ENCODE results near the gene CNN3.
"Not testable (repeated sequence)": the region's sequence is repeated elsewhere in the genome, so short reads cannot be mapped to it uniquely, and the experiment has no call there.

The CNN3 gene

DNA sequence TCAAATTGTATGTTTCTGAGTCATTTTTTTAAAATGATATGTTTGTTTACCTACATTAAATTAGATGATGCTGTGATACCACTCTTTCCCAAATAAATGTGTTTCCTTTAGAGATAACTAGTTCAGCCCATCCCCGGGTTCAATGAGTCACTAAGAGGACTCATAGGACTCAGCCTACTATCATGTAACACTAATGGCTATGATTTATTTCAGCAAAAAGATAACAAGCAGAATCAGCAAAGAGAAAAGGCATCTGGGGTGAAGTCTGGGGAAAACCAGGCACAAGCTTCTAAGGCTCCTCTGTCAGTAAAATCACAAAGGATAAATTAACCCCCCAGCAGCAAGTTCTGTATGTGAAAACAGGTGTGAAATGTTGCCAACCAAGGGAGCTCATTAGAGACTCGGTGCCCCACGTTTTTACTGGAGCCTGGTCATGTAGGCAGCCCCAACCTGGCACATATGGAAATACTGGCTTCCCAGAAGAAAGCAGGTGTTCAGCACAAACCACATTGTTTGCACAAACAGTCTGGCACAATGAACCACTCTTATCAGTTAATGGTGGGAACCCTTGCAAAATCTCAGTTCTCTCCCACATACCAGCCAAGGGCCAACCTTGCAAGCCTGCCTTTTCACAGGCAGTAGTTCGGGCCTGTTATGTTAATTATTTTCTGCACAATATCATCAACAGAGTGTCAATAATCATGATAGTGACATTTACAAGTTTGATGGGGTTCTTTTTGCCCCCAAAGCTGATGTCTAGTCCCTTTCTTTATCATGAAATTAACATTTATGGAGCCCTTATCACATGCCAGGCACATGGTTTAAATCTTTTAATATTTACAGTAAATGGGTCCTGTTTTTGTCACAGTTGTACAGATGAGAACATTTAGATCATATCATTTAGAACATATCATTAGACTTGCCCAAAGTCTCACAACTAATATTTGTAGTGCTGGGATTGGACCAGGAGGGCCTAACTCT is 23.1 kb upstream of the CNN3 start:
- DNase-seq, result peak; percentile 23

DNA sequence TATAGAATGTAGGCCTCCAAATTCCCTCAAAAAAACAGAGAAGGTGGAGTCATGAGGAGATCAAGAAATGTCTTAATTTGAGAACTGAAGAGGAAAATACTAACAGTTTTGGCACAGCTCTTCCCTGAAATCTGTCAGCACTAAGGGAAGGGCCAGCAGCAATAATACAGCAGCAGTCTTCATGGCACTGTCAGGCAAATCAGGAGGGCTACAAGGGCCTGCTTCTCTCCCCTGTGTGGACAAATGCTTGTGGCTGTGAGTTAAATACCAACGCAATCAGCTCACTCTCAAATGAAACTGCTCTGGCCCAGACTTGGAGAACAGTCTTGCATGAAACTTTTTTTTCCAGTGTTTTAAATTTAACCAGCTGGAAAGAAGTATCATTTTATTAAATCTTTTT is 20.5 kb upstream of the CNN3 start:
- DNase-seq, result no peak

DNA sequence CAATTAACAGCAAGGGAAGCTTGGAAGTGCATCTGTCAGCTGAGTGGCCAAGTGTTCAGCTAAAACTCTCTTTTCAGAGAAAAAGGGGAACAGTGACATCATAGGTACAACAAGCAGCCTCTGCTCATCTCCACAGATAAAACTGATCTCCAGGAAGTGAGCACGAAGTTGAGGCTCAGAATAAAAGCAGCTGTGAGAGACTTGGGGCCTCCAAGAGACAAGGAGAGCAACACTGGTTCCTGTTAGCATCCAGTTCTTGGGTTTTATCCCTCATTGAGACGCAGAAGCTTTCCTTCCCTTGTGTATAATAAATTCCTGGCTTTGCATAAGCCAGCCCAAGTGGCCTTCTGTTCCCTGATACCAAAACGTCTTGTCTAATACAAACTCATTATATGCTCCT is 20.0 kb upstream of the CNN3 start:
- DNase-seq, result no peak

DNA sequence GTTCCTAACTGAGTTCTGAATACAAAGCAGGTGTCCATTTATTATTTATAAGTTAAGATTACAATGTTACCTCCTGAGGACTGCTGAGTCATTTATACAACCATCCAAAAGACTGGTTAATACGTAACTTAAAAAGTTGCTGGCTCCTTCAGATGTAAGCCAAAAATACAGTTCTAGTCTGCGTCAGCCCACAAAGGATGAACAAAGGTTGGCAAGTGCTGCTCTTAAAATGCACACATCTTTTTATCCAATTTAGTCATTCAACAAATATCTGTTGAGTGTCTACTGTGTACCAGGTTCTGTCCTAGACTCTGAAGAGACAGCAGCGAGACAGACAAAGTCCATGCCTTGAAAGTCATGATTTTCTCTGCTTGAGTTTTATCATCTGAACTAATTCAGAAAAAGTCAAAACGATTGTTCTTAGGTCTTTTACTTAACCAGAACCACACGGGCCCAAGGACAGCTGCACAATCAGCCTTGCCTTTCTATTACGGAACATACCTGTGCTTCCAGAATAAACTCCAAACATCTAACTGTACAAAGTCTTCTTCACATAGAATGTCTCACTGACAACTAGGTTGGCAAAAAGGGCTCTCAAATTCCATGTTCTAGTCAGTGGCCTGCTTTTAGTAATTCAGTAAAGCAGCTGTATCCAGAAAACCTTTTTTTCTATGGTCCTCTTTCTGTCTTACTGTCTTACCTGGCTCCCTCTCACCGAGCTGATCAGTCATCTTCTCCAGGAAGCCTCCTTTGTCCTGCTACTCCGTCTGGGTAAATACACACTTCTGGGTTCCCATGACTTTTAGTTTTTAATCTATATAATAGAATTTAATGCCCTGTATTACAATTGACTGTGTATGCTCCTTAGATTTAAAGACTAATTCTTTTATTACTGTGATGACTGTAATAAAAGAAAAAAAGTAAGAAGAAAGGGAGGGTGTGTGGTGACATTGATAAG is 15.5 kb upstream of the CNN3 start:
- DNase-seq, result no peak

DNA sequence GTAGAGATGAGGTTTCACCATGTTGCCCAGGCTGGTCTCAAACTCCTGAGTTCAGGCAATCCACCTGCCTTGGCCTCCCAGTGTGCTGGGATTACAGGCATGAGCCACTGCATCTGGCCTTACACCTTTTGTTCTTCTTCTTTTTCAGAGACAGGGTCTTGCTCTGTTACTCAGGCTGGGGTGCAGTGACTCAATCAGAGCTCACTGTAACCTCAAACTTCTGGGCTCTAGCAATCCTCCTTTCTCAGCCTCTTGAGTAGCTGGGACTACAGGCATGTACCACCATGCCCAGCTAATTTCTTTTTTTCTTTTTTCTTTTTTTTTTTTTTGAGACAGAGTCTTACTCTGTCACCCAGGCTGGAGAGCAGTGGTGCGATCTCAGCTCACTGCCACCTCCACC is 14.6 kb upstream of the CNN3 start:
- DNase-seq, result not testable (repeated sequence)

DNA sequence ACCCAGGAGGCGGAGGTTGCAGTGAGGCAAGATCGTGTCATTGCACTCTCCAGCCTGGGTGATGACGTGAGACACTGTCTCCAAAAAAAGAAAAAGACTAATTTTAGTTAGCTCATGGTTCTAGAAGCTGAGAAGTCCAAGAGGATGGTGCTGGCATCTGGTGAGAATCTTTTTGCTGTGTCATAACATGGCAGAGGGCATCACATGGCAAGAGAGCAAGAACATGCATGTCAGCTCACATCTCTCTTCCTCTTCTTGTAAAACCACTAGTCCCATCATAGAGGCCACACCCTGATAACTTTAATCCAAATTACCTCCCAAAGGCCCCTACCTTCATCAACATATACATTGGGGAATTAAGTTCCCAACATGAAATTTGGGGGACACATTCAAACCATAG is 13.8 kb upstream of the CNN3 start:
- DNase-seq, result no peak

DNA sequence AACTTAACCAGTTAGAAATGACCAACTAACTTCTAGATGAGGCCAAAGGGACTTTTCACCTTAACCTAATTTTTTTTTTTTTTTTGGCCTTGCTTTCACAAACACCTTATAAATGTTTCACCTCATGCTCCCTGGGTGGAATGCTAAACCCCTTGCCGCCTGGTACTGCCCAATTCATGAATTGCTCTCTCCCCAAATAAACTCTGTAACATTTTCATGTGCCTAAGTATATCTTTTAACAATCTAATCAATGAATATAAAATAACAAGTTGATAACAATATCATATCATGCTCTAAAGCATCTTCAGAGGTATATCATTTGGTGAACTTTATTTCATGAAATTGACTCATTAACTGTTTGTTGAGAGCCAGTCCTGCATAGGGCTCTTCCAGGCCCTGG is 10.9 kb upstream of the CNN3 start:
- DNase-seq, result no peak

DNA sequence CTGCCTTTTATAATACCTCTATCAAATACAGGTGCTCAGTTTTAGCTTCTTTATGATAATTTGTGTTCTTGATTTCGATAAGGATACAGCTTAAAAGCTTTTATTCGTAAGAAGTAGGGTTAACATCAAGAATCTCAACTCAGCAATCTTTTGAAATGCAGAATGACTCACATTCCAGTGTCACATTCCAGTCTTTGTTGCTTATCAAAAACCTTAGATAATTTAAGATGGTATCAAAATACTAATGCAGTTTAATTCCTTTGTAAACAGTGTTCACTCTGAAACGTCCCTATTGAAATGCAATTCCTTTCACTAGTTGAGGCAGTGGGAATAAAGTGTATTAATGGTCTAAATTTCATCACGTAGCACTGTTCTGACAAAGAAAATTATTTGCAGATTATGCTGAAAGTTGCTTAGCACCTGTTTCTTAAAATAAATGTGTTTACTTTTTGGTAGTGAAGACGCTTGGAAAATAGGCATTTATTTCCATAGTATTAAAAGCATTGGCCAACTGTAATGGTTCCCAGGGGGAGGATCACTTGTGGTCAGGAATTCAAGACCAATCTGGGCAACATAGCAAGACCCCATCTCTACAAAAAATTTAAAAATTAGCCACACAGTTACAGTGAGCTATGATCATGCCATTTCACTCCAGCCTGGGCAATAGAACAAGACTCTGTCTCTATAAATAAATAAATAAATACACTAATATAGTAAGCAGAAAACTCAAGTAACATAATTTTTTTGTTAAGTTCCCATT is 10.1 kb upstream of the CNN3 start:
- no peak for DNase-seq

DNA sequence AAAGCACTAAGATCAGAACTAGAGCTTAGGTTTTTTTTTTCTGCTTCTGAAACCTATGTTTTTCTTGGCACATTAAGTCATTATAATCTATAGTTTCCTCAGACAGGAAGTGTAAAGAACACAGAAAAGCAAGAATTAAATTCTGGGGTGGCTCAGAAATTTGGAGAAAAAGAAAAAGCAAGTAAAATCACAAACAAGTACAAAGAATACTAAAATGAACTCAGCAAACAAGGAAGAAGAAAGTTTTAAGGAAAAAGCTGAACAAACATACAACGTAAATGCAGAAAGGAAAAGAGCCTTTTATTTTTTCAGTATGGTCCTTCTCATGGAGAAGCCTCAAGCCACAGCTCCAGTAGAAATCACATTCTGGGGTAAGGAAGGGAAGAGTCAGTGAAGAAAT is 8.6 kb upstream of the CNN3 start:
- no peak for DNase-seq

DNA sequence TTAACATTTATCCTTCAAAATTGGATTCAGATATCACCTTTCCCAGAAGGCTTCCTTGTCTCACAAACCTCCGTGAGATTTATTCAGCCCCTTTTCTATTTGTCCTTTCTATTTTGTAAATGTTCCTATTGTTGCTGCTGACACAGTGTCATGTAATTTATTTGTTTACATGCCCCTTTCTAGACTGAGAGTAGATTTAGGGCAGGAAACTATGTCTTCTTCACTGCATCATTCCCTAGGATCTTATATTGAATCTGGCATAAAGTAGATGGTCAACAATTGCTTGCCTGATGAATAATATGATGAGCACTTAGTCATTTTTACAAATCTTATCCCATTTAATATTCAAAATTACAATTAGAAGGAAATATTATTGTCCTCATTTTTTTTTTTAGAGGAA is 8.1 kb upstream of the CNN3 start:
- DNase-seq, result no peak

DNA sequence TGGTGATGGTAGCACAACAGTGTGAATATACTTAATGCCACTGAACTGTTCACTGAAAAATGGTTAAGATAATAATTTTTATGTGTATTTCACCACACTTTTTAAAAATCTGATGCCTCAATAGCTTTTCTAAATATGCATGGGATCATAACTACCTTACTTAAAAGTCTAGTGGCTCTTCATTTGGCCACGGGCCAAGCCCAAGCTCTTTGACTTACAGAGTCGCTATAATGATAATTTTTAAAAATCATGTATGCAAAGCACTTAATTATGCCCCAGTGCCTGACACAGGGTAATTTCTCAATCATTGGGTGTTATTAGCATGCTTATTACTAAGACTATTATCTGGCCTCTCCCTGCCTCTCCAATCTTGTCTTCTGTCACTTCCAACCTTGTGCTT is 7.6 kb upstream of the CNN3 start:
- no peak for DNase-seq

DNA sequence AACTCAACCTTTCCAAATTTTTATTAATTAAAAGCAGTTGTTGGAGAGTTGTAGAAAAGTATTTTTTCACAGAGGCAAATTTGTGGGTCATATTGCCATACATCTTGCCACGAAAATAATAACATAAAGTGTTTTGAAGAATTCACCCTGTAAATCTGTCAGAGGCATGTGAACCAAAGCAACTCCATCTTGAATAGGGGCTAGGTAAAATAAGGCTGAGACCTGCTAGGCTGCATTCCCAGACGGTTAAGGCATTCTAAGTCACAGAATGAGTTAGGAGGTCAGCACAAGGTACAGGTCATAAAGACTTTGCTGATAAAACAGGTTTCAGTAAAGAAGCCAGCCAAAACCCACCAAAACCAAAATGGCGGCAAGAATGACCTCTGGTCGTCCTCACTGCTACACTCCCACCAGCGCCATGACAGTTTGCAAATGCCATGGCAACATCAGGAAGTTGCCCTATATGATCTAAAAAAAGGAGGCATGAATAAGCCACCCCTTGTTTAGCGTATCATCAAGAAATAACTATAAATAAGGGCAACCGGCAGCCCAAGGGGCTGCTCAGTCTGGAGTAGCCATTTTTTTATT is 4.4 kb upstream of the CNN3 start:
- DNase-seq, result no peak

DNA sequence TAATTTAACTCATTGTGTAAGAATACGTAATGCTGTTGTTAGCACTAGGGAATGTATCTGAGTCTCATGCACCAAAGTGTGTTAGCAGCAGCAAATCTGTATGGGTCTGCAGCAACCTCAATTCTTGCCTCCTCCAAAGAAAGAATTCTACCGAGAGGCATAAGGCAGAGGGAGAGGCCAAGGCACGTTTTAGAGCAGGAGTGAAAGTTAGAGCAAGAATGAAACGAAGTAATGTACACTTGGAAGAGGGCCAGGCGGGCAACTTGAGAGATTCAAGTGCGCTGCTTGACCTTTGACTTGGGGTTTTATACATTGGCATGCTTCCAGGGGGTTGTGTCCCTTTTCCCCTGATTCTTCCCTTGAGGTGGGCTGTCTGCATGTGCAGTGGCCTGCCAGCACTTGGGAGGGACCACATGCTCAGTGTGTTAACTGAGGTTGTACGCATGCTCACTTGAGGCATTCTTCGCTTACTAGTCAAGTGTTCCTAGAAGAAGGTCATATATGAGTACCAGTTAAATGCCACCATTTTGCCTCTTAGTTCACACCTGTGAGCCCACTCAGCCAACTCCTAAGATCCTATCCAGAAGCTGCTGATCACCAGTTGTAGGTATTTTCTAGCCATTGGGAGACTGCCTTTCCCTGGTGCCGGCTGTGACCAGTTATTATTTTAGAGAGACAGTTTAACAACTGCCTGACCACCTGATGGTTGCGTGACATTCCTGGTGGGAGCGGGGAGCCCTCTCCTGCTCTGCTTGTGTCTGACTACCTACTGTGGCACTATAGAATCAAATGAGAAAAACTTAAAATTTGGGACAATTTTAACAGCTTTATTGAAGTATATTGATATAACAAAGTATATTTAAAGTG is 2.7 kb upstream of the CNN3 start:
- DNase-seq, result no peak

DNA sequence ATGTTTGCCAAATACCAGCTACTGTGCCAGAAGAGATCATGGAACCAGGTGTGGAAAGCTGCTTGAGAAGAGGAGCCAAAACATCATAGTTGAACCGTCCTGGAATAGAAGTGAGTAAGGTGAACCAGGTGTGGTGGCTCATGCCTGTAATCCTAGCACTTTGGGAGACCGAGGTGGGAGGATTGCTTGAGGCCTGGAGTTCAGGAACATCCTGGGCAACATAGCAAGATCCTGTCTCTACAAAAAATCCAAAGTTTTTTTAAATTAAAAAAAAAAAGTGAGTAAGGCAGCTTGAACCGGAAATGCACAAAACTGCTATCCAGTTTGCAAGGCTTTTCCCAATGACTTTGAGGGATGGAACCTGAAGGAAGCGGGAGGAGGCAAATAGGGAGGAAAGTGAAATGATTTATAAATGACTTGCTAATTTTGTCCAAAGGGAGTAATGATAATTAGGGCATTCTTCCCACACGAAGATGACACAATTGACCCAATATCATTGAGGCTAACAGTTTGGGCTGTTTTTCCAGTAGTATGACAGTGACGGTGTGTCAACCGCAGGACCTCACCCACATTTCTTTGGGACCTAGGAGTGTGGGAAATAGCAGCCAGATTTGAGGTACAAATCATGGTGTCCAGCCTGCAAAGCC is 1.5 kb upstream of the CNN3 start:
- DNase-seq, result no peak

DNA sequence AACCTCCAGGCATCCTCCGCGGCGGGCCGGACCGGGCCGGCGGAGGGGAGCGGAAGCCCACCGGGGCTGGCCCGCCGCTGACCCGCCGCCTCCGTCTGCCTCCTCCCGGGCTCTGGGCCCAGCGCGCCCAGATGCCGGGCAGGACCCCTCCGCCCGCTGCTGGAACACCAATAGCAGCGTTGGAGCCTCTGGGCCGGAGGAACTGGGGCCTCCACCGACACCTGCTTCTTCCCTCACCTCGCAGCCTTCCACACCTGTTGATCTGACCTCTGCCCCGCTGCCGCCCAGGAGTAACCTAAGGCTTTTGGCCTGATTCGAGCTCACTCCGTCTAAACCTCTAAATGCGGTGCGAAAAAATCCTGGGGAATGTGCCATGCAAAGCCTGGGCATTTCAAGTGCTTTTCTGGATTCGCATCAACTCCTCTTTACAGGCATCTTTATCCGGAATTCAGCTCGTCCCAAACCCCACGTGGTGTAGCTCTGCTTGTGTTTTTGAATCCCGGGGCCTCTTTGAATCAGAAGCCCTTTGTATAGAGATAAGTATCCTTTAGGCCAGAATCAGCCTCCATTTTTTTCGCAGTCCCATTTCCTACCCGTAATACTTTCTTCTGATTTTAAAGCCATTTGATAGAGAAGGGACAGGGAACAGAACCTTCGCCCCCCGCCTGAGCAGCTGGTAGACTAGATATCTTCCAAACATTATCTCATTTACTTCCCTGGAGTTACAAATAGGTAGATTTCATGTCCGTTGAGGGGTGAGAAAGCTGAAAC is 680 bp upstream of the CNN3 start:
- DNase-seq, result no peak

DNA sequence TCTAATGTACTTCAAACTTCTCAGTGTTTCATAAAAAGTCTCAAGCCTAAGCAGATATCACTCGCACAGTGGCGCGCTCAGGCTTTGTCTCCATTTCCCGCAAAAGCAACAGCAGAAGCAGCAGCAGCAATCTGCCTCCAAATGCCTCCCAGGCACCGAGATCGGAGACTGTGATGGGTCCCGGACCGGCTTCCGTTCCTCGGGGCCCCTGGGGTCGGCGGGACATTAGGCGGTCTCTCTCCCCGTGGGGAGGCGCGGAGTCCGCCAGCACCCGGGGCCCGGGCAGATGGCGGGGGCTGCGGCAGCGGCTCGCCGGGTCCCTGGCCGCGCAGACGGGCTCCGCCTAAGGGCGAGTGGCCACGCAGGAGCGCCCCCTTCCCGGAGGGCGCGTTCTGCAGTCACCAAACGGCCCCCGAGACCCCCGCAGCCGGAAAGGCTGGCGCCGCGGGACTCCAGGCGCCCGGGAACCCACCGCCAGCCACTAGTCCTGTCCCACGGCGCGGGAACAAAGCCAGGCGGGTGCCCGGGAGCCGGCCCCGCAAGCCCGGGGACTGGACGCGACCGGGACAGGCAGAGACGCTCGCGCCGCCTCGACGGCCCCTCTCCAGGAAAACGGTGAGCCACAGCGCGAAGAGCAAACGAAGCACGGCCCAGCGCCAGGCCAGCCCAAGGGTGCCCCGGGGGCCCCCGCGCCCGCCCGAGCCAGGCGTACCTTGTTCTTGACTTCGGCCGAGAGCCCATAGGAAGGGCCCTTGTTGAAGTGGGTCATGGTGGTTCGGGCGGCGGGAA is 590 bp downstream of the CNN3 start:
- DNase-seq, result no peak

DNA sequence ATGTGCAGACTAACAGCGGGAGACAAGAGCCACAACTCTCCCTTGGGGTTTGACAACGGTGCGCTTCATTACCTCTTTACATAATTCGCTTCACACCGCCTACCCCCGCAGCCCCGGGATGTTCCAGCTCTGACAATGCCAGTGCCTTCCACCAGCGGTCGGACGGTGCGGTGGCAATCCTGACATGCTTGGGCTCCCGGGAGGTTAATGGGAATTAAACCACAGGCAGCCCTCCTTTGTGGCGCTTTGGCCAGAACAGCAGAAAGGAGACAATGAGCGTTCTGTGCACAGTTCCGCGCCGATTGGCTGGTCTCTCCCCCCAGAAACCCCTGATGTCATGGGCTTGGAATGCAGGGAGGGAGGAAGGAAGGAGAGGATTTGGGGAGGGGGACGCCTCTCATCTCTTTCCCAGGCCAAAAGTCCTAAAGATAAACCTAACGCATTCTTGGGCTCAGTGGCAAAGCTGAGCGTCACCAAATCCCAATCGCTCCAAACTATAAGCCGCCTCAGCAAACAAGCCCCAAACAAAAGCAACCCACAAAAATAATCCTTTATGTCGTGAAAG is 1.3 kb downstream of the CNN3 start:
- DNase-seq, result no peak

DNA sequence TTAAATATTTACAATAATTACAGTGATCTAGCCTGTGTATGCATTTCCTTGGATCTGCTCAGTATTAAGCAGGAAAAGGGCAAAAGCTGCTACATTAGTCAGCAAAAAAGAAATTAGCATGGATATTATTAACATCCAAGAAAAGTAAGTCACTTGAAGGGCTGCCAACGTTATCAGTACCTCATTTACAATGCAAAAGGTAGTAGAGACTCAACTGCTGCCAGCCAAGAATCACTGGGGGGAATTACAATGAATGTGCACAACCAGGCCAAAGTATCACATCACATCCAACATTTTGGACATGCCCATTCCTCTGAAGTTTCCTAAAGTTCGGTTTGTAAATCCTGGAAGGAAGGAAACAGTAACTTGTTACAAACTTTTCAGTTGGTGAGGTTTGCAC is 1.9 kb downstream of the CNN3 start:
- DNase-seq, result no peak

DNA sequence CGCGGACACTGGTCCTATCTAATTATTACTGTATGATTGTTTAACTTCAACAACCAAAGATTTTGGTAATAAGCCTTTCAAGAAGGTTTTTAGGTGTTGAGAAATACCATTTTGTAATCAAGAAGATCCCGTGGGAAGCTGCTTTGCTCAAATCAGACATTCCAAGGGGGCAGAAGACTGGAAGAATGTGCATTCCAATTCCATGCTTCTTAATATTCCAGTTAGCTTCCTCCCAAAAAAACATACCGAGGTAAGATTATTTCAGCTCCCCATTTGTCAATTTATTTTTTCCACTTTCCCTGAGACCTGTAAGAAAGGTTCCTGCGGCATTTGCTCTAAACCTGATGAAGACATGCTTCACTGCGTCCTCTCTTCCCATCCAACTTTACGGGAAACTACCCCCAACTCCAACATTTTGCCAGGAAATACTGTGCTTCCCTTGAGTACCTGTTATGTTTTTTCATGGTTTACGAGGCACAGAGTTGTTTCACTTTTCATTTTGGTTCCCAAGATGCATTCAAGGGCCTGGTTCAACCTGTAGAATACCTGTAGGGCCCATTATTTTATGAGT is 4.1 kb downstream of the CNN3 start:
- DNase-seq, result no peak
